GM10266 (cell line): ENCODE results near the gene LDHB.

Source experiments
- DNase-seq: peaks from one replicate; pipeline ENCODE4 v3.0.0; 2012; ENCODE audit errors: extremely low spot score
- TF ChIP-seq, protein P1 (sequence below): IDR thresholded peaks from 2 replicates; pipeline ENCODE4 v1.5.1; 2012; ENCODE audit warnings: mild to moderate bottlenecking, low read depth; ENCODE audit not compliant: control insufficient read depth, insufficient read depth; ENCODE audit errors: missing control alignments

Gene LDHB

DNA sequence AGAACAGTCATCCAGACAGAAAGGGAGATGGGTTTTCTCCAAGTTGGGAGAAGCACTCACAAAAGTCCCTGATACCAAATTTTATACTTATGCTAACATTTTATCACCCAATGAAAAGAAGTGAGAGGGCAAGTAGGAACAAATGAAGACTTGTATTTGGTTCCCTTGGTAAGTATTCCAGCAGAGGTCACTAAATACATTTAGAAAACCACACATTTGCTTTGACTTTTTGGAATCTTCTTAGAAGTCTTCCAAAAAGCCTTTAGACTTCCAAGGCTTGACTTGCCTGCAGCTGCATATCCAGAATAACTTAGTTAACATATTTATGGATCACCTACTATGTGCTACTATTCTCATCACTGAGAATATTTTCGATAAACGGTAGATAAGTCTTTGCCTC, 49.9 kb downstream of the LDHB start:
- DNase-seq = no peak
- TF ChIP-seq, protein P1, sequence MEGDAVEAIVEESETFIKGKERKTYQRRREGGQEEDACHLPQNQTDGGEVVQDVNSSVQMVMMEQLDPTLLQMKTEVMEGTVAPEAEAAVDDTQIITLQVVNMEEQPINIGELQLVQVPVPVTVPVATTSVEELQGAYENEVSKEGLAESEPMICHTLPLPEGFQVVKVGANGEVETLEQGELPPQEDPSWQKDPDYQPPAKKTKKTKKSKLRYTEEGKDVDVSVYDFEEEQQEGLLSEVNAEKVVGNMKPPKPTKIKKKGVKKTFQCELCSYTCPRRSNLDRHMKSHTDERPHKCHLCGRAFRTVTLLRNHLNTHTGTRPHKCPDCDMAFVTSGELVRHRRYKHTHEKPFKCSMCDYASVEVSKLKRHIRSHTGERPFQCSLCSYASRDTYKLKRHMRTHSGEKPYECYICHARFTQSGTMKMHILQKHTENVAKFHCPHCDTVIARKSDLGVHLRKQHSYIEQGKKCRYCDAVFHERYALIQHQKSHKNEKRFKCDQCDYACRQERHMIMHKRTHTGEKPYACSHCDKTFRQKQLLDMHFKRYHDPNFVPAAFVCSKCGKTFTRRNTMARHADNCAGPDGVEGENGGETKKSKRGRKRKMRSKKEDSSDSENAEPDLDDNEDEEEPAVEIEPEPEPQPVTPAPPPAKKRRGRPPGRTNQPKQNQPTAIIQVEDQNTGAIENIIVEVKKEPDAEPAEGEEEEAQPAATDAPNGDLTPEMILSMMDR = peak; percentile 25

DNA sequence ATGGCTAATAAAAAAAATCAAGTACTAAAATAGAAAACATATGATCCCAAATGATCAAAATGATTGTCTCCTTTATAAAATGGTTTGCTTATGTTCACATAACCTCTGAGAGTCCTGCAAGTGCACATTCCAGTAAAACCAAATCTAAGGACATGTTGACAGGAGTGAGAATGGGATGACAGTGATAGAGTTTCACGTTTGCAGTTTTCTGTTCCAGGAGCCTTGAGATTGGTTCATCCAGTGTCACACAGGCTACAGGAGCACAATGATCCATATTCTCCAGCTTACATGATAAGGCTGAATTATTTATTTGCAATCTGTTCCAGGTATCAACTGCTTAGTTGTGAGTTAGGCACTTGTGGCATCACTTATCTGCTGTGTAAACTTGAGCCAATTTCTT, 51.5 kb downstream of the LDHB start:
- TF ChIP-seq, protein P1 = no peak

DNA sequence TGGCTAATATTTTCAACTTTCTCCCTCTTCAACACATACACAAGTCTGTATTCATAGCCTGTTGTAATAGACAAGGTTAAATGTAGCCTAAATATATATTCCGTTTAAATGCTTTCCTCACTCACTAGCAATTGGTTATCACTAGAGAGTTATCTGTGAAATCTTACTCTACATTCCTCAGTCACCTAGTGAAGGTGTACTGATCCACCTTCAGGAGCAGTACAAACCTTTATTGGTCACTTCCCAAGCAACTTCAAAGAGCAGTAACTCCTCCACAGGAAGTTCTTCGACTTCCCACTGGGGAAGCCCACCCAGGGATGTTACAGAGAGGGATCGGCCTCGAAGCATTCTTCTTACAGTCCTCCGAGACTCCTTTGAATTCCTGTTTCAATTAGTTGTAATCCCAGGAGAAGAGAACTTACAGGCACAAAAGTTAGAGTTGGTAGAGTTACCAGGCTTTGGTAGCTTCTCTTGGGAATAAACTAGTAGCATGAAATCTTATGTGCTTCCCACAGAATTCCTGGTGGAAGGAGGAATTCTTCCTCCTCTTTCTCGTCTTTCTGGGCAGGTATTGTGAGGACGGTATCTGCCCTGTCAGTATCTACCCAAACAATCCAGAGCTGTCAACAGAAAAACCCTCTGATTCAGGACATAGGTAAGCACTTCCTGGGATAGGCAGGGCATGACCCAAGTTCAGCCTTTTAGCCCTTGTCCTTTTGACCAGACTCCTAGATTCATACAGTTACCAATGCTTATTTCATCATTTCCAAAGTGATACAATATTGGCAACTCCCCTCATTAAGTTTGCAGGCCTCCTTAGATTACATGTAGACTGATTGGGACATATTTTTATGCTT, 53.2 kb downstream of the LDHB start, which contains the start of gene GYS2:
GYS2 (minus strand) TSS at position 603 of the 857 bp plus-strand sequence; CDS start at position 348, 255 bp downstream.
- DNase-seq = no peak
- TF ChIP-seq, protein P1 = no peak

More for the DNA sequence above, 51.5 kb downstream of the LDHB start:
- DNase-seq = no peak

DNA sequence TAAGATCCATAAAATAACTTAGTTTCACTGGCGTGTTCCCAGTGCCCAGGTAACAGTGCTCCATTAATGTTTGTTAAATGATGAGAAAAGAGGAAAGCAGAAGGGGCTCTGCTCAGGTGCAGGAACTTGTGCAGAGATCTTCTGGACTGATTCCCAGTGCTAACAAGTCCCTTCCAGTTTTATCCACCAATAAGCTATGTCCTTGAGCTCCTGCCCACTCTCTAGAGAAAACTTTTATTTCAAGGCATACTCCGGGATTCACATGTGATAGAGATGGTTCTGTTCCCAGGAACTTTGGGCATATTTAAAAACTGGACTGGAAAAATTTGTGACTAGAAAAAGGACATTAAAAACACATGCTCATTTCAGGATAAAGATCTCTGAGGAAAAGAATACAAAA, 54.9 kb downstream of the LDHB start:
- TF ChIP-seq, protein P1 = no peak
- DNase-seq = no peak

DNA sequence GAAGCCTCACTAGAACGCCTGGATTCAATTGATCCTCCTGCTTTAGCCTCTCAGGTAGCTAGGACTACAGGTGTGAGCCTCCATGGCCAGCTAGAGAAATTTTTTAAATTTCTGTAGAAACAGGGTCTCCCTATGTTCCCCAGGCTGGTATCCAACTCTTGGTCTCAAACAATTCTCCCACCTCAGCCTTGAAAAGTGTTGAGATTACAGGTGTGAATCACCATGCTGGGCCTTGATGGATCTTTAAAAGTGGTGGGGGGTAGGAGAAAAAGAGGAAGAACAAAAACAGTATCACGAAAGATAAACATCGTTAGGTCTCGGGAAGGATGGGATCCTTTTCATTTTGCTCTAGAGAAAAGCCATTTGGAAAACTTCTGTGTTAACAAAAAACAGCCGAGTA, 57.4 kb downstream of the LDHB start:
- TF ChIP-seq, protein P1 = no peak
- DNase-seq = no peak

DNA sequence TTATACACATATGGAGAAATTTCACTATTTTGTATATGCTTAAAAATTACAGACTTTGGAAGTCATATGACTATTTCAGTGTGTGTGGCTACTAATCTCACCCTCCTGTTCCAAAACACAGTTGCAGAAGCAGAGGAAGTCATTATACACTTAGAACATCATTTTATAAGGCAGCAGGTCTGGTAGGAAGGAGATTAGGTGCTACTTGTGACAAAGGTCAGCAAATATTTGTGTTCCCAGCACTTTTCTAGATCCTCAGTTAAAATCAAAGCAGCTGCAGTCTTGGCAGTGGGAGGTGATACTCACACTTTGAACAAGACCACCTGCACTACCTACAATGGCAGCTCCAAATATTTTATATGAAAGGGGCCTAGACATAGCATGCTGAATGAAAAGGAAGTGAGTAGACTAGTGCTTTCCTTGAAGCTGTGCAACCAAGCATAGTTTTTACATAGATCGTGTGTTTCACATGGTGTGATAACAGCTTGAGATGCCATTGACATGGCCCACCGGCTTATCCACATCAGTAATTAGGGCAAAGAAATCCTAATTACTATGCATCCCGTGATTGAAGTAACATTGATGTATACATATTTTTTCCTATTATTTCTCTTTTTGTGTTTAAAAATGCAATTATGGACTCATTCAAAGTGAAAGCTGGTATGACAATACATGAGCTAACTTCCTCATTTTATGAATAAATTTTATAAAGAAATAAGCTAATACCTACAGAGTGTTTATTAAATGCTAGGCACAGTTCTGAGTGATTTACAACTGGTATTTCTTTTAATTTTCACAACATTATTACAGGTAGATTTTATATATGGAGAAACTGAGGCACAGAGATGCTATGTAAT, 58.3 kb downstream of the LDHB start:
- no peak for DNase-seq
- TF ChIP-seq, protein P1 = no peak
